Fibroblast of pulmonary artery (primary cell): ENCODE results near the gene GPBAR1.

Experiments
- DNase-seq: peaks from one replicate; pipeline ENCODE4 v3.0.0-alpha.2; 2010; ENCODE audit warnings: low read depth
- H3K4me3 ChIP-seq: replicated peaks from 2 replicates; pipeline ENCODE4 v1.5.1; 2011; ENCODE audit warnings: low read depth, mild to moderate bottlenecking, control low read depth, low read length, moderate library complexity
- CTCF ChIP-seq: IDR thresholded peaks from 2 replicates; pipeline ENCODE4 v1.5.1; 2011; ENCODE audit warnings: mild to moderate bottlenecking, control low read depth, low read length, inconsistent platforms; ENCODE audit errors: missing control alignments

Gene GPBAR1

GRCh38 chr2:218228366-218229090 is 32.3 kb upstream of the GPBAR1 start:
- peak; percentile 45 for DNase-seq
- no peak overlapping the region for H3K4me3 ChIP-seq
- no peak for TF ChIP-seq CTCF

GRCh38 chr2:218229239-218229638 is 31.6 kb upstream of the GPBAR1 start:
- H3K4me3 ChIP-seq = no peak overlapping the region
- peak; percentile 90 for DNase-seq
- TF ChIP-seq CTCF = no peak

- peak; percentile 31 for DNase-seq
- no peak for TF ChIP-seq CTCF
- H3K4me3 ChIP-seq = no peak overlapping the region
These were observed 31.0 kb upstream of the GPBAR1 start for GRCh38 chr2:218229851-218230250.

- DNase-seq = peak; percentile 43
These were observed 29.9 kb upstream of the GPBAR1 start for GRCh38 chr2:218230882-218231281.

GRCh38 chr2:218233543-218233942 is 27.3 kb upstream of the GPBAR1 start:
- DNase-seq = no peak
- no peak for TF ChIP-seq CTCF
- no peak overlapping the region for H3K4me3 ChIP-seq

More at GRCh38 chr2:218230882-218231281, 29.9 kb upstream of the GPBAR1 start:
- H3K4me3 ChIP-seq = no peak overlapping the region
- peak; percentile 35 for TF ChIP-seq CTCF

- no peak overlapping the region for H3K4me3 ChIP-seq
- no peak for TF ChIP-seq CTCF
- no peak for DNase-seq
These were observed 26.3 kb upstream of the GPBAR1 start for GRCh38 chr2:218234521-218234920.

- TF ChIP-seq CTCF = no peak
These were observed 25.8 kb upstream of the GPBAR1 start for GRCh38 chr2:218235017-218235416.

More at GRCh38 chr2:218235017-218235416, 25.8 kb upstream of the GPBAR1 start:
- no peak overlapping the region for H3K4me3 ChIP-seq
- no peak for DNase-seq
